GM19467 (cell line): ENCODE data around the gene KCNAB2.

Experiments used
- ATAC-seq: cut with Tn5 transposase; IDR thresholded peaks from one replicate; pipeline ENCODE4 v1.9.1; 2021; ENCODE audit warnings: mild to moderate bottlenecking, moderate library complexity; ENCODE audit not compliant: unreplicated experiment

The KCNAB2 gene

DNA sequence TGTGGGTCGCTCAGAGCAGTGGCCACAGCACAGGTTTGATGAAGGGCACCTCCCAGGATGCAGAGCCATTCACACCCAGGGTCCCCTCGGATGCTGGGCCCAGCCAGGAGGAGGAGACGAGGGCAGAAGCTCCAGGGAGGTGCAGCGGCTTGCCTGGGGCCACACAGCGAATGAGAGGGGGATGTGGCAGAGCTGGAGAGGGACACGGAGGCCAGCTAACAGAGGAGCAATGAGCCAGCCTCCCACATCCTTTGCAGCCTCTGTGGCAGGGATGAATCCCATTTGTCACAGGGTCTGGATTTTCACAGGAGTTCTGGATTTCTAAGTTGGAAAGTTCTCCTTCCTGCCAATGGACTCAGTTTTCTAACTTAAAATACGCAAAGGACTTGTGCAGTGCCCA lies 98.5 kb downstream of the KCNAB2 start:
- ATAC-seq = no peak

DNA sequence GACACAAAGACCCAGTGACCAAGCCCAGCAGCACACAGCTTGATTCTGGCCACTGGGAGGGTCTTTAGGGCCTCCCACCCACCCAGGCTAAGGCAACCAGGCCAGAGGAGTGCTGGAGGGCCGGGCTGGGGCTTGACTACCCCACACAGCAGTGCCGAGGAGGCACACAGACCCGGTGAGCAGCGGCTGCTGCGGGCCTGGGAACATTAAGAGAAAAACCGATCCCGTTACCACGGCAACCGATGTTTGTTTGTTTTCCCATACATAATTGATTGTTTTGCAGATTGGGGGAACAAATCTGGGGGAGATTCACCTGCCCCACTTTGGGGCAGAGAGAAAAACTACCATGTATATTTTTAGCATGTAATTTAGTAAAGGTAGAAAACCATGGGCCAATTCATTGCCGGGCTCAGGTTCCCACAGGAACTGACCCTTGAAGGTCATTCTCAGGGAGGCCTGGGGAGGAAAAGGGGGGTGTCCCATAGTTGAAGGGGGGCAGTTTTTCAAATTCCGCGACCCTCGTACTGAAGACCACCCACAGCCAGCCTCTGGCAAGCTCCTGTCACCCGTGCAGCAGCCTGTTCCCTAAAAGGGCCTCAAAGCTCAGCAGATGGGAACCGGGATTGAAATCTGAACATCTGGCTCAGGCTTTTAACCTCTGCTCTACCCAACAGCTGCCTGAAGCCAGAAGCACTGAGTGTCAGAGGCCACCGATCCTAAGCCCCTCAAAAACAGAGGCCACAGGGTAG lies 99.1 kb downstream of the KCNAB2 start:
- ATAC-seq = no peak

DNA sequence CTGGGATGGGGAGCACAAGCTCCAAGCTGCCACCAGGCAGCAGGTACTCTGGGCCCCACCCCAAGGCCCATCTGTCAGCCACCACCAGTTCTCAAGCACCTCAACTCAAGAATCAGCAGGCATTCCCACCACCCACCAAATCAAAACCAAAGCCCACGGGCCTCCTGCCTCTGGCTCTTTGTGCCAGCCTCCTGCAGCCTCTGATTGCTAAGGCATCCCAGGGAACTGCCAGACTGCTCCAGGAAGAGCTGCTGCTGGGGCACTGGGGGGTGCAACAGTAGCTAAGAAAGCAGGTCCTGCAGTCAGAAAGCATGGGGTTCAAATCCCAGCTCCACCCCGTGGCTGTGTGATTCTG lies 99.7 kb downstream of the KCNAB2 start:
- ATAC-seq = no peak

DNA sequence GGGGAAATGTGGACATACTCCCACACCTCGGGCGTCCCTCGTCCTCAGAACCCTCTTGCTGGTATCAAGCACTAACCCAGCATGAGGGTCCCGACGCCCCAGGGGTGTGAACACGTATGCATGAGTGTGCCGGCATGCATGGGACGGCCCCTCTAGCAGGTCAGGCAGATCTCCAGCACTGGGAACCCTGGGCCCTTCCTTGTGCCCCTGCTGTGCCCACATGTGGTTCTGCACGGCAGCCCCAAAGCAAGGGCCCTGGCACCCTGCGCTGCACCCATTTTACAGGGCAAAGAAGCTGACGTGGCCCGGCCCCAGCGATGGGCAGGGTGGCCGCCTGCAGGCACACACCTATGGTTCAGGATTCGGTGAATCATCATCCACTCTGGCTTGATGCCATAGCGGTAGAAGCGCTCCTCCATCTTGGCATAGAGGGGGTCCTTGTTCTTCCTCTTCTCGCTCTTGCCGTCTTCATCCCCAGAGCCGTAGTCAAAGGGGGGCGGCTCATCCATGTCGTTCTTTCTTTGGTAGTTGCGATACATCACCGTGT lies 100.2 kb downstream of the KCNAB2 start:
- ATAC-seq = no peak

DNA sequence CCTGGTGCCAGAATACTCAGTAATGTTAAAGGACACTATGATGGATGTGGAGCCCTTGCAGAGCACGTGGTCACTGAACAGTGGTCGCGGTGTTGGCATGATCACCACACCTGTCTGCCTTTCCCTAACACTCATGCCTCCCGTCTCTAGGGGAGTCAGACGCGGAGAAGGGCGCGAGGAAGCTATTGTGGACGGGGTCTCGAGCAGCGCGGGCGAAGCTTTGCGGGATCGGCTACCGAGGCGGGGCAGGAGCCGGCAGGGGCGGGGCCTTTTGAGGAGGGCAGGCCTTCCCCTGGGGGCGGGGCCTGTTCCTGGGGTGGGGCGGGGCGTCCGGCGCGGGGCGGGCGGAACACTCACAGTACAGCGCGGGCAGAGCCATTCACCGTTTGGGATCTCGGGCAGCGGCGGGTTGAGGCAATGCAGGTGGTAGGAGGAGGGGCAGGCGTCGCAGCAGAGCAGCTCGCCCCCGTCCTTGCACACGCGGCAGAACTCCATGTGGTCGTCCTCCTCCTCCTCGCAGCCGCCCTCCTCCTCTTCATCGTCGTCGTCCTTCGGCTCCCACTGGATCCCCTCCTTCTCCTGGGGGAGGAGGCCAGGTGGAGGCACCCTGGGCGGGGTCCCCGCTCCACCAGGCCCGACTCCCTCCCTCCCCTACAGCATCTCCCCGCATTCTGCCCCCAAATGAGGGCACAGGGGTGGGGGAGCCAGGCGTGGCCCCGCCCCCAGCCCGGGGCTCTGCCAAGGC lies 103.0 kb downstream of the KCNAB2 start:
- ATAC-seq = no peak

DNA sequence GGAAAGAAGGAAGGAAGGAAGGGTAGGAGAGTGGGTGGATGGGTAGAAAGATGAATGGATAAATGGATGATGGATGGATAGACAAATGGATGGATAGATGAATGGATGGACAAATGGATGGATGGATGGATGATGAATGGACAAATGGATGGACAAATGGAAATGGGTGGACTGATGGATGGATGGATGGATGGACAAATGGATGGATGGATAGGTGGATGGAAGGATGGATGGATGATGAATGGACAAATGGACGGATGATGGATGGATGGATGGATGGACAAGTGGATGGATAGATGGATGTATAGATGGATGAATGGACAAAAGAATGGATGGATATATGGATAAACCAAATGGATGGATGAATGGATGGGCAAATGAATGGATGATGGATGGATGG lies 103.9 kb downstream of the KCNAB2 start:
- no peak for ATAC-seq

DNA sequence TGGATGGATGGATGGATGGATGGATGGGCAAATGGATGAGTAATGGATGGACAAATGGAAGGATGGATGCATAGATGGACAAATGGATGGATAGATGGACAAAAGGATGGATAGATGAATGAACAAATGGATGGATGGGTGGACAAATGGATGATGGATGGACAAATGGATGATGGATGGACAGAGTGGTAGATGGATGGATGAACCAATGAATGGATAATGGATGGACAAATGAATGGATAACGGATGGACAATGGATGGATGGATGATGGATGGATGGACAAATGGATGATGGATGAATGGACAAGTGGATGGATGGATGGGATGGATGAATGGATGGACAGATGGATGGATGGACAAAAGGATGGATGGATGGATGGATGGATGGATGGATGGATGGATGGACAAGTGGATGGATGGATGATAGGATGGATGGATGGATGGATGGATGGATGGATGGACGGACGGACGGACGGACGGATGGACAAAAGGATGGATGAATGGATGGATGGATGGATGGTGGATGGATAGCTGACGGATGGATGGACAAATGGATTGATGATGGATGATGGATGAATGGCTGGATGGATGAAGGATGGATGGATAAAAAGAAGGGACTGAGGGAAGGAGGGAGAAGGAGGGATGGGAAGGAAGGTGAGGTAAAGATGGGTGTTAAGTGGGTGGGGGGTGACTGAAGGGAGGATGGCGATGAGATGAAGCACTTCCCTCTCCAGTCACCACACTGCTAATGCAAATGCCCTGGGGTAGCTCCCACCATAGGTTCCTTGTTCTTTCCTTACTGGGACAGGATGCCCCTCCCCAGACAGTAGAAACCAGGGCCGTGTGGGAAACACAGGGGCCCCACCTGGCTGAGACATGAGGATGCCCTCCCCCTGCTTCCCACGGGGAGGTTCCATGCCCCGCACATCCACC lies 104.6 kb downstream of the KCNAB2 start:
- no peak for ATAC-seq
